Neural crest cell (in vitro differentiated cells): Measurements from ENCODE around the gene ITPKC. TPM values are rescaled to one million over a fixed set of nuclear protein-coding genes. Genes with fewer than 3 reads are reported as not detected.

Experiments
- DNase-seq: peaks from one replicate; pipeline ENCODE4 v3.0.0; 2021; ENCODE audit warnings: low read depth, mixed read lengths, low spot score
- H3K27ac Mint-ChIP-seq: one replicate; pipeline ENCODE4 v1.8.0; 2021; ENCODE audit warnings: mild to moderate bottlenecking, mixed read lengths; ENCODE audit not compliant: unreplicated experiment
- H3K27me3 Mint-ChIP-seq: 2 replicates; pipeline ENCODE4 v1.8.0; 2021; ENCODE audit warnings: low read depth, mild to moderate bottlenecking, mixed read lengths
- H3K36me3 Mint-ChIP-seq: 2 replicates; pipeline ENCODE4 v1.8.0; 2021; ENCODE audit warnings: low read depth, mild to moderate bottlenecking, mixed read lengths
- H3K4me1 Mint-ChIP-seq: 2 replicates; pipeline ENCODE4 v1.8.0; 2021; ENCODE audit warnings: mixed read lengths
- H3K4me3 Mint-ChIP-seq: one replicate; pipeline ENCODE4 v1.8.0; 2021; ENCODE audit warnings: mild to moderate bottlenecking, mixed read lengths
- H3K9me3 Mint-ChIP-seq: 2 replicates; pipeline ENCODE4 v1.8.0; 2021; ENCODE audit warnings: mixed read lengths
- CTCF ChIP-seq: fragments of 200-600 bp; sonication (generic); conservative IDR thresholded peaks from 2 replicates; pipeline ENCODE4 v1.5.0; 2021; ENCODE audit warnings: antibody characterized with exemption, mild to moderate bottlenecking
- total RNA-seq: library from RNA; stranded (reverse); gene quantifications from 2 replicates; pipeline ENCODE4 v1.2.1, GENCODE V29; 2021

The ITPKC gene
- total RNA-seq, 1 donor from 2014 or later: 13.9 TPM

- Mint-ChIP-seq H3K27ac (no peak overlapping the region), H3K27me3 (no peaks in the 10 kb centered on the region), H3K4me1 (peaks cover 4% of the 10 kb centered on the region), H3K36me3 (peaks cover under 1% of the 10 kb centered on the region), H3K4me3 (no peak overlapping the region), H3K9me3 (no peaks in the 10 kb centered on the region)
- DNase-seq: no peak
- no peak for TF ChIP-seq CTCF
Measured at GRCh38 chr19:40743926-40744325, 27.0 kb downstream of the ITPKC start.

DNA sequence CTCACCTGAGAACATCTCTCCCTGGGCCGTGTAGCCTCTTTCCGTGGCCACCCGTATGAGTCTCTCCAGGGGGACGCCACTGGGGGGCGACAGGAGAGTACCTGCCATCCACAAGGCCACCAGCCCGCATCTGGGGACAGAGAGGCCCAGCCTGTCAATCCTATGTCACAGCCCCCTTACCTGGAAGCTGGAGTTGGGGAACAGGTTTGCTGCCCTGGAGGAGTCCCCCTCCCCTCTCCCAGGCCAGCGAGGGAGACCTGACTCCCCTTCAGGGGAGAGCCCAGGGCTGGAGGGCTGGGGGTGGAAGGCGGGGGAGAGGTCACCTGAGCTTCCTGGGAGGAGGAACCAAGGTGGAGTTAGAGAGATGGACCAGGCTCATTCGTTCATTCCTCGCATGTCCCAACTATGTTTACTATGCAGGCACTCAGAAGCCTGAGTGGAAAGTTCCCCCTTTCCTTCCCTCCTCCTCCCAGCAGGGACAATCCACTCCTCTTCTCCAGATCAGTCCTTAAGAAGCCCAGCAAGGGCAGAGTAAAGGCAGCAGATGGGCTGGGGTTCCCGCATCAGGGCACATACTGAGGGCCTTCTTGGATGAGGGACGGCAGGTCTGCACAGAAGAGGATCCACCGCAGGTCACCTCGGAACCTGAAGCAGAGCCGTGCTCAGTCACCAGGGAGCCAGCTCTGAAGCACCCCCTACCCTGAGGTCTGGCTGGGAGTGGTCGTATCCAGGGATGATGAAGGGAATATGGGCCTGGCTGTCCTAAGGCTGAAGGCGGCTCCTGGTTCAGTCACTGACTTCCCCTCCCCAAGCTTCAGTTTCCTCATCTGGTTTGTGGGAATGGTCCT is 27.9 kb downstream of the ITPKC start:
- no peaks in the 10 kb centered on the region for H3K36me3 Mint-ChIP-seq
- H3K9me3 Mint-ChIP-seq: no peaks in the 10 kb centered on the region
- H3K4me3 Mint-ChIP-seq: no peak overlapping the region
- no peaks in the 10 kb centered on the region for H3K27me3 Mint-ChIP-seq
- peaks cover 9% of the 10 kb centered on the region for H3K4me1 Mint-ChIP-seq
- H3K27ac Mint-ChIP-seq: peak overlapping the region; percentile 92
- no peak for DNase-seq
- no peak for TF ChIP-seq CTCF

- DNase-seq: no peak
- Mint-ChIP-seq H3K4me1 (peaks cover 15% of the 10 kb centered on the region), H3K36me3 (no peaks in the 10 kb centered on the region), H3K27ac (no peak overlapping the region), H3K27me3 (peaks cover 1% of the 10 kb centered on the region), H3K9me3 (no peaks in the 10 kb centered on the region), H3K4me3 (no peak overlapping the region)
- TF ChIP-seq CTCF: no peak
Measured at GRCh38 chr19:40745402-40745780, 28.5 kb downstream of the ITPKC start.

DNA sequence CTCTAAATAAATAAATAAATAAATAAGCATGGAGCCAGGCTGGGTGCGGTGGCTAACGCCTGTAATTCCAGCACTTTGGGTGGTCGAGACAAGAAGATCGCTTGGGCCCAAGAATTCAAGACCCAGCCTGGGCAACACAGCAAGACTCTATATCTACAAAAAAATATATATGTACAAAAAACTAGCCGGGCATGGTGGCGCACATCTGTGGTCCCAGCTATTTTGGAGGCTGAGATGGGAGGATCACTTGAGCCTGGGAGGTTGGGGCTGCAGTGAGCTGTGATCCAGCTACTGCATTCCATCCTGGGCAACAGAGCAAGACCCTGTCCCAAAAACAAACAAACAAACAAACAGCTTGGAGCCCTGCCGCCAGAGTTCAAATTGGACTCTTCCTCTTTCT is 30.6 kb downstream of the ITPKC start:
- Mint-ChIP-seq H3K4me1 (peaks cover 23% of the 10 kb centered on the region), H3K36me3 (peaks cover 4% of the 10 kb centered on the region), H3K4me3 (peak overlapping the region; percentile 62), H3K27me3 (peaks cover 4% of the 10 kb centered on the region), H3K9me3 (no peaks in the 10 kb centered on the region), H3K27ac (no peak overlapping the region)
- TF ChIP-seq CTCF: no peak
- no peak for DNase-seq

DNA sequence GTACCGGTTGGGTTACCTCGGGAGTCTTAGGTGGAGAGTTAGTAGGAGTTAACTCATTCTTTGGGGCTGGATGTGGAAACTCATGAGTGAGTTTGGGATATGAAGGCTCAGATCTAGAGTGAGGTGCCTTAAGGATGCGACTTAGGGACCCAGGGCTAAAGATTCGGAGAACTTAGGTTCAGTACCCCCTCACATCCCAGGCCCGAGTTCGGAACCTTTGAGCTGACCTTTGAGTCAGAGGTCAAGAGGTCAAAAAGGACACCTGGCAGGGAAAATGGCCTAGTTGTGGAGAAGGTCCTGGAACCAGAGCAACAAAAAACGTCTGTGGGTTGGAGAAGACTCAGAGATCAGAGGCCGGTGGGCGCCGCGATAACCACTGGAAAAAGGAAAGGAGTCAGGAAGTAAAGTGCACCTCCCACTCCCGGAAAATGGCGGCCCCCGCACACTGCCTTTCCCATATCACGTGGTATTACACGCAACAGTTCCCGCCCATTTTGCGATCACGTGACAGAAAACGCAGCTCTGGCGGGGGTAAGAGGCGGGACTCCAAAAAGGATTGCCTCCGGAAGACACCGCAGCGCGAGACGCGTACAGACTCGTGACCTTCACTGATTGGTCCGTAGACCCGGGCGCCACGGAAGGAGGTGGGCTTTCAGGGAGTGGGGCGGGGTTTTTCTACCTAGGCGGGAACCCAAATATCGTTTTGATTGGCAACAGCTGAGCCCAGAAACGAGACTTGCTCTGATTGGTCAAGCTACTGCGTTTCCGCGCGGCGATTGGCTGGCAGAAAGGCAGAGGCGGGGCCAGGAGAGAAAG is 33.4 kb downstream of the ITPKC start, which contains the start of gene ACTMAP:
Gene ACTMAP (minus strand): TSS at position 420 of the 816 bp plus-strand sequence. CDS start 674 bp downstream, outside the sequence.
- Mint-ChIP-seq H3K4me3 (peak within 1 kb of the TSS; percentile 90), H3K9me3 (no peaks in the 10 kb centered on the region), H3K4me1 (peaks cover 37% of the 10 kb centered on the region)

More for the DNA sequence above, 33.4 kb downstream of the ITPKC start, which contains the start of gene ACTMAP:
- peaks cover 4% of the 10 kb centered on the region for H3K27me3 Mint-ChIP-seq
- TF ChIP-seq CTCF: no peak
- peaks cover 14% of the 10 kb centered on the region for H3K36me3 Mint-ChIP-seq
- peak within 1 kb of the TSS; percentile 97 for H3K27ac Mint-ChIP-seq
- DNase-seq: peak; percentile 98
